HEK293 (cell line): ENCODE measurements around the gene SCTR.

Source experiments
- CTCF ChIA-PET: fragments of 350-600 bp; formaldehyde crosslinking; extraction: SDS; loops from one replicate; lab custom pipeline; 2021; ENCODE audit warnings: antibody characterized with exemption; lab: Yijun Ruan, JAX
- POLR2A ChIA-PET: fragments of 300-600 bp; formaldehyde crosslinking; extraction: SDS; loops from one replicate; lab custom pipeline; 2020; ENCODE audit warnings: antibody characterized with exemption, inconsistent platforms; lab: Yijun Ruan, JAX
- H3K27ac ChIP-seq: fragments of 200-500 bp; sonication (Bioruptor generic); 2 replicates; pipeline ENCODE4 v1.5.1; 2014; ENCODE audit warnings: low read depth, low read length, control low read depth, inconsistent platforms; ENCODE audit errors: extremely low read depth
- H3K36me3 ChIP-seq, 2 experiments: fragments of 200-500 bp in 1 of 2; sonication (Bioruptor generic) in 1 of 2; 1 replicate in 1 of 2; 2 replicates in 1 of 2; pipeline ENCODE4 v1.5.1; 2014 to 2017; ENCODE audit warnings: inconsistent platforms in 2 of 2, low read length in 2 of 2; ENCODE audit not compliant: control insufficient read depth in 2 of 2, insufficient read depth in 1 of 2
- H3K4me1 ChIP-seq: fragments of 200-500 bp; sonication (Bioruptor generic); 2 replicates; pipeline ENCODE4 v1.5.1; 2014; ENCODE audit warnings: mild to moderate bottlenecking, low read length, inconsistent platforms; ENCODE audit not compliant: control insufficient read depth, insufficient read depth
- H3K4me3 ChIP-seq: 2 replicates; pipeline ENCODE4 v1.5.1; 2011; ENCODE audit warnings: low read depth, mild to moderate bottlenecking, control low read depth, low read length, moderate library complexity
- H3K9me3 ChIP-seq: fragments of 200-500 bp; sonication (Bioruptor generic); 2 replicates; pipeline ENCODE4 v1.5.1; 2014; ENCODE audit warnings: low read depth, low read length, inconsistent platforms; ENCODE audit not compliant: control insufficient read depth, insufficient read depth
- BCL11A ChIP-seq: fragments of 450-650 bp; formaldehyde crosslinking; IDR thresholded peaks from 2 replicates; pipeline ENCODE4 v1.5.1; 2016; ENCODE audit warnings: low read depth, missing biosample characterization, missing genetic modification characterization
- HOXC10 ChIP-seq: sonication (generic); formaldehyde crosslinking; IDR thresholded peaks from 2 replicates; pipeline ENCODE4 v1.8.1; 2023; ENCODE audit warnings: mild to moderate bottlenecking, missing genetic modification reagents
- KLF10 ChIP-seq: fragments of 450-650 bp; IDR thresholded peaks from 2 replicates; pipeline ENCODE4 v1.5.1; 2018; ENCODE audit warnings: missing biosample characterization, mild to moderate bottlenecking, missing genetic modification characterization
- KLF16 ChIP-seq: fragments of 450-650 bp; formaldehyde crosslinking; IDR thresholded peaks from 2 replicates; pipeline ENCODE4 v1.5.1; 2017; ENCODE audit warnings: missing biosample characterization, missing genetic modification characterization
- KLF7 ChIP-seq: fragments of 450-650 bp; formaldehyde crosslinking; IDR thresholded peaks from 2 replicates; pipeline ENCODE4 v1.5.1; 2016; ENCODE audit warnings: missing biosample characterization, missing genetic modification characterization, borderline replicate concordance
- ZFHX2 ChIP-seq: fragments of 450-650 bp; formaldehyde crosslinking; conservative IDR thresholded peaks from 2 replicates; pipeline ENCODE4 v1.5.1; 2016; ENCODE audit warnings: missing biosample characterization, missing genetic modification characterization
- ZNF10 ChIP-seq: fragments of 450-650 bp; formaldehyde crosslinking; IDR thresholded peaks from 2 replicates; pipeline ENCODE4 v1.5.1; 2017; ENCODE audit warnings: missing biosample characterization, missing genetic modification characterization
- ZNF223 ChIP-seq: fragments of 450-650 bp; formaldehyde crosslinking; IDR thresholded peaks from 2 replicates; pipeline ENCODE4 v1.5.1; 2016; ENCODE audit warnings: missing biosample characterization, missing genetic modification characterization
- ZNF23 ChIP-seq: fragments of 450-650 bp; formaldehyde crosslinking; IDR thresholded peaks from 2 replicates; pipeline ENCODE4 v1.5.1; 2016; ENCODE audit warnings: missing biosample characterization, missing genetic modification characterization, borderline replicate concordance
- ZNF239 ChIP-seq: fragments of 450-650 bp; formaldehyde crosslinking; IDR thresholded peaks from 2 replicates; pipeline ENCODE4 v1.5.1; 2016; ENCODE audit warnings: missing biosample characterization, missing genetic modification characterization
- ZNF24 ChIP-seq: fragments of 450-650 bp; formaldehyde crosslinking; IDR thresholded peaks from 2 replicates; pipeline ENCODE4 v1.5.1; 2016; ENCODE audit warnings: missing biosample characterization, missing genetic modification characterization
- ZNF426 ChIP-seq: fragments of 450-650 bp; formaldehyde crosslinking; IDR thresholded peaks from 2 replicates; pipeline ENCODE4 v1.5.1; 2017; ENCODE audit warnings: missing biosample characterization, missing genetic modification characterization, mild to moderate bottlenecking, inconsistent platforms, moderate library complexity
- ZNF514 ChIP-seq: fragments of 450-650 bp; formaldehyde crosslinking; IDR thresholded peaks from 2 replicates; pipeline ENCODE4 v1.5.1; 2016; ENCODE audit warnings: missing biosample characterization, missing genetic modification characterization
- ZNF548 ChIP-seq: fragments of 450-650 bp; formaldehyde crosslinking; IDR thresholded peaks from 2 replicates; pipeline ENCODE4 v1.5.1; 2016; ENCODE audit warnings: missing biosample characterization, missing genetic modification characterization
- ZNF561 ChIP-seq: fragments of 450-650 bp; IDR thresholded peaks from 2 replicates; pipeline ENCODE4 v1.5.1; 2018; ENCODE audit warnings: missing biosample characterization, missing genetic modification characterization, borderline replicate concordance
- ZNF571 ChIP-seq: fragments of 450-650 bp; formaldehyde crosslinking; IDR thresholded peaks from 2 replicates; pipeline ENCODE4 v1.5.0; 2017; ENCODE audit warnings: missing biosample characterization, missing genetic modification characterization
- ZNF629 ChIP-seq: fragments of 450-650 bp; formaldehyde crosslinking; IDR thresholded peaks from 2 replicates; pipeline ENCODE4 v1.5.1; 2017; ENCODE audit warnings: missing biosample characterization, missing genetic modification characterization
- ZNF660 ChIP-seq: fragments of 450-650 bp; IDR thresholded peaks from 2 replicates; pipeline ENCODE4 v1.5.1; 2018; ENCODE audit warnings: missing biosample characterization, mild to moderate bottlenecking, missing genetic modification characterization
- TF ChIP-seq, protein P1 (sequence below): fragments of 450-650 bp; formaldehyde crosslinking; IDR thresholded peaks from 2 replicates; pipeline ENCODE4 v1.5.1; 2016; ENCODE audit warnings: missing biosample characterization, missing genetic modification characterization
- TF ChIP-seq, protein P2 (sequence below): sonication (generic); formaldehyde crosslinking; IDR thresholded peaks from 2 replicates; pipeline ENCODE4 v1.8.1; 2022; ENCODE audit warnings: mild to moderate bottlenecking, moderate library complexity, missing genetic modification reagents
- TF ChIP-seq, protein P3 (sequence below): fragments of 450-650 bp; formaldehyde crosslinking; conservative IDR thresholded peaks from 2 replicates; pipeline ENCODE4 v1.5.1; 2016; ENCODE audit warnings: low read depth, missing biosample characterization, missing genetic modification characterization
- TF ChIP-seq, protein P4 (sequence below): fragments of 450-650 bp; formaldehyde crosslinking; IDR thresholded peaks from 2 replicates; pipeline ENCODE4 v1.5.1; 2016; ENCODE audit warnings: missing biosample characterization, missing genetic modification characterization, borderline replicate concordance

SCTR gene

DNA sequence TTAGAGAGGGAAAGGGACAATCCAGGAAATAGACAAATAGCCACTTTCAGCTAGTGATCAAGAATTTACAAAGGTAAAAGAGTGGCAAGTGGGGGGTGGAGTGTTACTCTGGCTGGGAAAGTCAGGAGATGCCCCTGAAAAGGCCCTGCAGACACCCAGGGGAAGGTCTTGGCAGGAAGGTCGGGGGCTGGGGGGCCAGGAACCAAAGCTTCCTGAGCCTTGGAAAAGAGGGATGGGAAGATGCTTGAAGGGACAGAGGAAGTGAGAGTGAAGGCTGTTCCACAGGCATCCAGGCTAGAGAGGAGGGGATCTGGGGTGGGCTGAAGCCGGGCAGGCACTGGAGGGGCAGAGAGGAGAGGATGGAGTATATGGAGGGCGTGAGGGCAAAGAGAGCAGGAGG, 96.5 kb downstream of the SCTR start (continued):
- TF ChIP-seq, protein P1, sequence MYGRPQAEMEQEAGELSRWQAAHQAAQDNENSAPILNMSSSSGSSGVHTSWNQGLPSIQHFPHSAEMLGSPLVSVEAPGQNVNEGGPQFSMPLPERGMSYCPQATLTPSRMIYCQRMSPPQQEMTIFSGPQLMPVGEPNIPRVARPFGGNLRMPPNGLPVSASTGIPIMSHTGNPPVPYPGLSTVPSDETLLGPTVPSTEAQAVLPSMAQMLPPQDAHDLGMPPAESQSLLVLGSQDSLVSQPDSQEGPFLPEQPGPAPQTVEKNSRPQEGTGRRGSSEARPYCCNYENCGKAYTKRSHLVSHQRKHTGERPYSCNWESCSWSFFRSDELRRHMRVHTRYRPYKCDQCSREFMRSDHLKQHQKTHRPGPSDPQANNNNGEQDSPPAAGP: no peak
- TF ChIP-seq KLF16 (tag by site-specific recombination) (no peak), ZFHX2 (tag by site-specific recombination) (no peak), BCL11A (tag by site-specific recombination) (no peak)

DNA sequence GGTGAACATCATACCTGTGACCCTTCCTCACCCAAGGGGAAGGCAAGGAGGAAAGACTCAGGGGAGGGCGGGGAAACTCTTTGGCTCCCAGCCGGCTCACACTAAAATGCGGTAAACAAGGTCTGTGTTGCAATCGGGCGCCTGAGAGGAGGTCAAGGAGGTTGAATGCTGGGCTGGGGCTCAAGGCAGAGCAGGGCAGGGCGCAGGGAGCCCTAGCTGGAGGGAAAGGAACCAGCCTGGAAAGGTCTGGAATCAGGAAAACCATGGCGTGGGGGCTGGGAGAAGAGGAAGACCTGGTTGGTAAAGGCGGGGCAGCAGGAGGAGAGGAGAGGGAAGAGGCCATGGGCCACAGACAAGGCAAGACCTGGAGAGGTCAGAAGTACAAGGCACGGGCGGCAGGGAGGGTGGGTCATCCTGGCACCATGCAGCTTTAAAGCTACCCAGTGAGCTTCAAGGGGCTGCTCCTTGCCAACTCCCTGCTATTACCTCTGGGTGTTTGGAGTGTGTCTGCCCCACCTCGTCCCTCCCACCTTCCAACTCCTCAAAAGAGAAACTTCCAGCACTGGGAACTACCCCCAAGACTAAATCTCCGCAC, 97.4 kb downstream of the SCTR start:
- CTCF ChIA-PET: no interaction called here
- TF ChIP-seq ZNF24 (no peak), ZNF660 (tag by site-specific recombination) (no peak), ZNF426 (tag by site-specific recombination) (no peak), HOXC10 (no peak), ZNF10 (tag by site-specific recombination) (no peak), ZNF514 (tag by site-specific recombination) (no peak), ZNF548 (tag by site-specific recombination) (no peak), ZNF23 (tag by site-specific recombination) (no peak), ZNF239 (tag by site-specific recombination) (no peak), KLF7 (tag by site-specific recombination) (no peak), ZNF223 (tag by site-specific recombination) (no peak), ZNF629 (tag by site-specific recombination) (no peak), ZNF571 (tag by site-specific recombination) (no peak), KLF10 (no peak), ZNF561 (no peak)
- TF ChIP-seq, protein P2, sequence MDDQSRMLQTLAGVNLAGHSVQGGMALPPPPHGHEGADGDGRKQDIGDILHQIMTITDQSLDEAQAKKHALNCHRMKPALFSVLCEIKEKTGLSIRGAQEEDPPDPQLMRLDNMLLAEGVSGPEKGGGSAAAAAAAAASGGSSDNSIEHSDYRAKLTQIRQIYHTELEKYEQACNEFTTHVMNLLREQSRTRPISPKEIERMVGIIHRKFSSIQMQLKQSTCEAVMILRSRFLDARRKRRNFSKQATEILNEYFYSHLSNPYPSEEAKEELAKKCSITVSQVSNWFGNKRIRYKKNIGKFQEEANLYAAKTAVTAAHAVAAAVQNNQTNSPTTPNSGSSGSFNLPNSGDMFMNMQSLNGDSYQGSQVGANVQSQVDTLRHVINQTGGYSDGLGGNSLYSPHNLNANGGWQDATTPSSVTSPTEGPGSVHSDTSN: no peak
- TF ChIP-seq, protein P3, sequence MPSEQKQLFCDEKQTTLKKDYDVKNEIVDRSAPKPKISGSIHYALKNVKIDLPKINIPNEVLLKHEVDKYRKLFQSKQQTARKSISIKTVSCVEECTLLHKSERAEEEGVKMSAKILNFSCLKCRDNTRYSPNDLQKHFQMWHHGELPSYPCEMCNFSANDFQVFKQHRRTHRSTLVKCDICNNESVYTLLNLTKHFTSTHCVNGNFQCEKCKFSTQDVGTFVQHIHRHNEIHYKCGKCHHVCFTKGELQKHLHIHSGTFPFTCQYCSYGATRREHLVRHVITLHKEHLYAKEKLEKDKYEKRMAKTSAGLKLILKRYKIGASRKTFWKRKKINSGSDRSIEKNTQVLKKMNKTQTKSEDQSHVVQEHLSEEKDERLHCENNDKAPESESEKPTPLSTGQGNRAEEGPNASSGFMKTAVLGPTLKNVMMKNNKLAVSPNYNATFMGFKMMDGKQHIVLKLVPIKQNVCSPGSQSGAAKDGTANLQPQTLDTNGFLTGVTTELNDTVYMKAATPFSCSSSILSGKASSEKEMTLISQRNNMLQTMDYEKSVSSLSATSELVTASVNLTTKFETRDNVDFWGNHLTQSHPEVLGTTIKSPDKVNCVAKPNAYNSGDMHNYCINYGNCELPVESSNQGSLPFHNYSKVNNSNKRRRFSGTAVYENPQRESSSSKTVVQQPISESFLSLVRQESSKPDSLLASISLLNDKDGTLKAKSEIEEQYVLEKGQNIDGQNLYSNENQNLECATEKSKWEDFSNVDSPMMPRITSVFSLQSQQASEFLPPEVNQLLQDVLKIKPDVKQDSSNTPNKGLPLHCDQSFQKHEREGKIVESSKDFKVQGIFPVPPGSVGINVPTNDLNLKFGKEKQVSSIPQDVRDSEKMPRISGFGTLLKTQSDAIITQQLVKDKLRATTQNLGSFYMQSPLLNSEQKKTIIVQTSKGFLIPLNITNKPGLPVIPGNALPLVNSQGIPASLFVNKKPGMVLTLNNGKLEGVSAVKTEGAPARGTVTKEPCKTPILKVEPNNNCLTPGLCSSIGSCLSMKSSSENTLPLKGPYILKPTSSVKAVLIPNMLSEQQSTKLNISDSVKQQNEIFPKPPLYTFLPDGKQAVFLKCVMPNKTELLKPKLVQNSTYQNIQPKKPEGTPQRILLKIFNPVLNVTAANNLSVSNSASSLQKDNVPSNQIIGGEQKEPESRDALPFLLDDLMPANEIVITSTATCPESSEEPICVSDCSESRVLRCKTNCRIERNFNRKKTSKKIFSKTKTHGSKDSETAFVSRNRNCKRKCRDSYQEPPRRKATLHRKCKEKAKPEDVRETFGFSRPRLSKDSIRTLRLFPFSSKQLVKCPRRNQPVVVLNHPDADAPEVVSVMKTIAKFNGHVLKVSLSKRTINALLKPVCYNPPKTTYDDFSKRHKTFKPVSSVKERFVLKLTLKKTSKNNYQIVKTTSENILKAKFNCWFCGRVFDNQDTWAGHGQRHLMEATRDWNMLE: no peak
- TF ChIP-seq, protein P4, sequence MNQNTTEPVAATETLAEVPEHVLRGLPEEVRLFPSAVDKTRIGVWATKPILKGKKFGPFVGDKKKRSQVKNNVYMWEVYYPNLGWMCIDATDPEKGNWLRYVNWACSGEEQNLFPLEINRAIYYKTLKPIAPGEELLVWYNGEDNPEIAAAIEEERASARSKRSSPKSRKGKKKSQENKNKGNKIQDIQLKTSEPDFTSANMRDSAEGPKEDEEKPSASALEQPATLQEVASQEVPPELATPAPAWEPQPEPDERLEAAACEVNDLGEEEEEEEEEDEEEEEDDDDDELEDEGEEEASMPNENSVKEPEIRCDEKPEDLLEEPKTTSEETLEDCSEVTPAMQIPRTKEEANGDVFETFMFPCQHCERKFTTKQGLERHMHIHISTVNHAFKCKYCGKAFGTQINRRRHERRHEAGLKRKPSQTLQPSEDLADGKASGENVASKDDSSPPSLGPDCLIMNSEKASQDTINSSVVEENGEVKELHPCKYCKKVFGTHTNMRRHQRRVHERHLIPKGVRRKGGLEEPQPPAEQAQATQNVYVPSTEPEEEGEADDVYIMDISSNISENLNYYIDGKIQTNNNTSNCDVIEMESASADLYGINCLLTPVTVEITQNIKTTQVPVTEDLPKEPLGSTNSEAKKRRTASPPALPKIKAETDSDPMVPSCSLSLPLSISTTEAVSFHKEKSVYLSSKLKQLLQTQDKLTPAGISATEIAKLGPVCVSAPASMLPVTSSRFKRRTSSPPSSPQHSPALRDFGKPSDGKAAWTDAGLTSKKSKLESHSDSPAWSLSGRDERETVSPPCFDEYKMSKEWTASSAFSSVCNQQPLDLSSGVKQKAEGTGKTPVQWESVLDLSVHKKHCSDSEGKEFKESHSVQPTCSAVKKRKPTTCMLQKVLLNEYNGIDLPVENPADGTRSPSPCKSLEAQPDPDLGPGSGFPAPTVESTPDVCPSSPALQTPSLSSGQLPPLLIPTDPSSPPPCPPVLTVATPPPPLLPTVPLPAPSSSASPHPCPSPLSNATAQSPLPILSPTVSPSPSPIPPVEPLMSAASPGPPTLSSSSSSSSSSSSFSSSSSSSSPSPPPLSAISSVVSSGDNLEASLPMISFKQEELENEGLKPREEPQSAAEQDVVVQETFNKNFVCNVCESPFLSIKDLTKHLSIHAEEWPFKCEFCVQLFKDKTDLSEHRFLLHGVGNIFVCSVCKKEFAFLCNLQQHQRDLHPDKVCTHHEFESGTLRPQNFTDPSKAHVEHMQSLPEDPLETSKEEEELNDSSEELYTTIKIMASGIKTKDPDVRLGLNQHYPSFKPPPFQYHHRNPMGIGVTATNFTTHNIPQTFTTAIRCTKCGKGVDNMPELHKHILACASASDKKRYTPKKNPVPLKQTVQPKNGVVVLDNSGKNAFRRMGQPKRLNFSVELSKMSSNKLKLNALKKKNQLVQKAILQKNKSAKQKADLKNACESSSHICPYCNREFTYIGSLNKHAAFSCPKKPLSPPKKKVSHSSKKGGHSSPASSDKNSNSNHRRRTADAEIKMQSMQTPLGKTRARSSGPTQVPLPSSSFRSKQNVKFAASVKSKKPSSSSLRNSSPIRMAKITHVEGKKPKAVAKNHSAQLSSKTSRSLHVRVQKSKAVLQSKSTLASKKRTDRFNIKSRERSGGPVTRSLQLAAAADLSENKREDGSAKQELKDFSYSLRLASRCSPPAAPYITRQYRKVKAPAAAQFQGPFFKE (tag by site-specific recombination): no peak

More for the DNA sequence above, 97.4 kb downstream of the SCTR start:
- Histone ChIP-seq H3K4me3 (no peak overlapping the region), H3K27ac (no peak overlapping the region), H3K36me3 (no peaks in the 10 kb centered on the region), H3K9me3 (no peaks in the 10 kb centered on the region), H3K4me1 (no peaks in the 10 kb centered on the region)
- POLR2A ChIA-PET: no interaction called here
